HepG2 (cell line): ENCODE measurements around the gene DCPS. TPM values are rescaled to one million over a fixed set of nuclear protein-coding genes. Genes with fewer than 3 reads are reported as not detected.

Source experiments
- ATAC-seq: fragments of 200-7000 bp; cut with Tn5 transposase; 3 replicates; pipeline ENCODE4 v1.9.1; 2020; ENCODE audit warnings: mild to moderate bottlenecking, moderate library complexity
- Bru-seq: library from RNA; stranded (reverse); fragments of 400-500 nt; gene quantifications from one replicate; lab custom pipeline; 2021; lab: Mats Ljungman, UMichigan
- BruChase-seq, 2 experiments: library from RNA; stranded (reverse); fragments of 400-500 nt; gene quantifications; one replicate each; lab custom pipeline; 2021; lab: Mats Ljungman, UMichigan
- BruUV-seq: library from RNA; stranded (reverse); fragments of 400-500 nt; replicated peaks from 2 replicates; lab custom pipeline; 2021; lab: Mats Ljungman, UMichigan
- CTCF ChIA-PET: fragments of 300-600 bp; formaldehyde crosslinking; extraction: SDS; loops from one replicate; lab custom pipeline; 2021; ENCODE audit warnings: low total read pairs, inconsistent platforms, low intra/inter-chr PET ratio; lab: Yijun Ruan, JAX
- POLR2A ChIA-PET: fragments of 350-600 bp; sonication (Branson Sonifier 250); formaldehyde crosslinking; loops from one replicate; lab custom pipeline; 2020; ENCODE audit warnings: antibody characterized with exemption, inconsistent platforms; lab: Yijun Ruan, JAX
- DNase-seq: peaks from one replicate; pipeline ENCODE4 v3.0.0-alpha.2; 2015; ENCODE audit warnings: low spot score
- FAIRE-seq: peaks from 3 replicates; lab custom pipeline; 2011; peaks lifted over from hg19 to GRCh38; lab: Jason Lieb, UNC
- H2AFZ ChIP-seq: one replicate; pipeline ENCODE4 v1.6.1; 2011; ENCODE audit warnings: low read length, inconsistent platforms
- H3K27ac ChIP-seq: fragments of 300-600 bp; 3 replicates; pipeline ENCODE4 v1.8.0; 2011; ENCODE audit warnings: mixed run types, mild to moderate bottlenecking, mixed read lengths, low read length, inconsistent platforms; ENCODE audit not compliant: insufficient read depth; ENCODE audit errors: extremely low read length
- H3K27me3 ChIP-seq, 2 experiments: fragments of 200-600 bp in 1 of 2; 2 replicates in 1 of 2; 3 replicates in 1 of 2; pipeline versions ENCODE4 v1.6.0 to v1.8.0; 2011; ENCODE audit warnings: low read length in 2 of 2, mild to moderate bottlenecking in 2 of 2, moderate library complexity in 2 of 2, inconsistent platforms in 1 of 2; ENCODE audit not compliant: insufficient read depth in 2 of 2, control insufficient read depth in 1 of 2
- H3K36me3 ChIP-seq, 2 experiments: fragments of 200-600 bp in 1 of 2; replicated peaks in 1 of 2; 2 replicates in 1 of 2; 3 replicates in 1 of 2; pipeline versions ENCODE4 v1.5.1 to v1.8.0; 2011; ENCODE audit warnings: low read length in 2 of 2, inconsistent platforms in 1 of 2; ENCODE audit not compliant: insufficient read depth in 2 of 2, control insufficient read depth in 1 of 2
- H3K4me1 ChIP-seq: 2 replicates; pipeline ENCODE4 v1.5.1; 2012; ENCODE audit warnings: low read length, inconsistent platforms; ENCODE audit not compliant: insufficient read depth
- H3K4me2 ChIP-seq: 2 replicates; pipeline ENCODE4 v1.6.0; 2011; ENCODE audit warnings: low read depth, low read length, inconsistent platforms
- H3K4me3 ChIP-seq, 3 experiments: fragments of 200-600 bp in 1 of 3; sonication (generic), shearing (Covaris generic) in 1 of 3; replicated peaks in 1 of 3; 2 replicates each; pipeline ENCODE4 v1.5.1; 2011 to 2016; ENCODE audit warnings: low read length in 3 of 3, inconsistent platforms in 2 of 3, low read depth in 2 of 3, mild to moderate bottlenecking in 2 of 3, control low read depth in 1 of 3, mixed read lengths in 1 of 3; ENCODE audit not compliant: insufficient read depth in 1 of 3
- H3K79me2 ChIP-seq: one replicate; pipeline ENCODE4 v1.6.1; 2011; ENCODE audit warnings: low read length, inconsistent platforms; ENCODE audit not compliant: insufficient read depth
- H3K9ac ChIP-seq: 2 replicates; pipeline ENCODE4 v1.6.0; 2011; ENCODE audit warnings: mild to moderate bottlenecking, low read depth, low read length, inconsistent platforms; ENCODE audit not compliant: insufficient read depth
- H3K9me3 ChIP-seq: 2 replicates; pipeline ENCODE4 v1.5.1; 2012; ENCODE audit warnings: mild to moderate bottlenecking, low read length
- H4K20me1 ChIP-seq: 2 replicates; pipeline ENCODE4 v1.6.0; 2011; ENCODE audit warnings: inconsistent platforms, mild to moderate bottlenecking, low read length, moderate library complexity; ENCODE audit not compliant: insufficient read depth
- CBX5 ChIP-seq: sonication (generic); formaldehyde crosslinking; IDR thresholded peaks from 2 replicates; pipeline ENCODE4 v1.4.0; 2020; ENCODE audit warnings: missing genetic modification reagents, borderline replicate concordance
- CERS6 ChIP-seq: sonication (generic); formaldehyde crosslinking; IDR thresholded peaks from 2 replicates; pipeline ENCODE4 v1.5.0; 2020; ENCODE audit warnings: missing genetic modification reagents
- E2F1 ChIP-seq: sonication (generic); formaldehyde crosslinking; IDR thresholded peaks from 2 replicates; pipeline ENCODE4 v1.5.0; 2020; ENCODE audit warnings: missing genetic modification reagents
- HOXA9 ChIP-seq: sonication (generic); formaldehyde crosslinking; IDR thresholded peaks from 2 replicates; pipeline ENCODE4 v1.8.1; 2022; ENCODE audit warnings: missing genetic modification reagents, mild to moderate bottlenecking, moderate library complexity, borderline replicate concordance
- ZMYM2 ChIP-seq: sonication (generic); formaldehyde crosslinking; IDR thresholded peaks from 2 replicates; pipeline ENCODE4 v1.8.0; 2022; ENCODE audit warnings: mild to moderate bottlenecking, missing genetic modification reagents
- ZNF276 ChIP-seq: sonication (generic); formaldehyde crosslinking; IDR thresholded peaks from 2 replicates; pipeline ENCODE4 v1.4.0; 2020; ENCODE audit warnings: mild to moderate bottlenecking, low read depth, missing genetic modification reagents
- ZNF44 ChIP-seq: sonication (generic); formaldehyde crosslinking; IDR thresholded peaks from 2 replicates; pipeline ENCODE4 v1.5.1; 2020; ENCODE audit warnings: mild to moderate bottlenecking, missing genetic modification reagents
- ZNF670 ChIP-seq: sonication (generic); formaldehyde crosslinking; IDR thresholded peaks from 2 replicates; pipeline ENCODE4 v1.8.0; 2022; ENCODE audit warnings: mild to moderate bottlenecking, missing genetic modification reagents, borderline replicate concordance
- WGBS: methylation state at CpG from one replicate; pipeline ENCODE4 v1.1.6; 2017; ENCODE audit warnings: low lambda C conversion rate; 5-methylcytosine and 5-hydroxymethylcytosine counted together
- in situ Hi-C: cut with HindIII; loops from 2 replicates; pipeline ENCODE4 v1.10.0; 2017; ENCODE audit warnings: low pct_unique_long_range_greater_than_20kb; ENCODE audit not compliant: extremely low pct_ligation_motif_present
- intact Hi-C: fragments of 100-400 bp; cut with micrococcal nuclease; formaldehyde crosslinking; loops from one replicate; pipeline ENCODE4 v1.10.0; 2022; ENCODE audit not compliant: unreplicated experiment
- long read RNA-seq, 2 experiments: library from RNA in 1 of 2; library from polyadenylated mRNA in 1 of 2; stranded (forward) in 1 of 2; unstranded in 1 of 2; transcript quantifications; one replicate each; pipeline ENCODE4 v2.0.0, GENCODE V29; 2019 to 2022
- polyA minus RNA-seq, 3 experiments: library from RNA; depleted of rRNA, polyadenylated mRNA; stranded (reverse); fragments of >200 nt; gene quantifications; 2 replicates each; pipeline ENCODE4 v1.2.3, GENCODE V29; 2011; ENCODE audit warnings: low replicate concordance in 1 of 3
- polyA plus RNA-seq, 8 experiments: library from polyadenylated mRNA; depleted of rRNA in 3 of 8; stranded (reverse) in 7 of 8; unstranded in 1 of 8; fragments of >200 nt; fragmentation: Illumina TruSeq in 4 of 8; extraction: Trizol in 4 of 8; gene quantifications; 2 replicates each; pipeline versions ENCODE4 v1.2.1 to v1.2.3, GENCODE V29; 2011 to 2016; ENCODE audit warnings: low read depth in 4 of 8, missing spikeins in 1 of 8, mixed read lengths in 1 of 8; ENCODE audit not compliant: insufficient read depth in 1 of 8
- total RNA-seq, 5 experiments: library from RNA; depleted of rRNA; stranded (reverse); fragments of >200 nt; fragmentation: Illumina TruSeq; extraction: Trizol; gene quantifications; 2 replicates each; pipeline ENCODE4 v1.2.3, GENCODE V29; 2016; ENCODE audit warnings: low read depth in 1 of 5
- TF ChIP-seq, protein P1 (sequence below): sonication (generic); formaldehyde crosslinking; IDR thresholded peaks from 2 replicates; pipeline ENCODE4 v1.8.0; 2022; ENCODE audit warnings: mild to moderate bottlenecking, missing genetic modification reagents, moderate library complexity

Gene DCPS, protein sequence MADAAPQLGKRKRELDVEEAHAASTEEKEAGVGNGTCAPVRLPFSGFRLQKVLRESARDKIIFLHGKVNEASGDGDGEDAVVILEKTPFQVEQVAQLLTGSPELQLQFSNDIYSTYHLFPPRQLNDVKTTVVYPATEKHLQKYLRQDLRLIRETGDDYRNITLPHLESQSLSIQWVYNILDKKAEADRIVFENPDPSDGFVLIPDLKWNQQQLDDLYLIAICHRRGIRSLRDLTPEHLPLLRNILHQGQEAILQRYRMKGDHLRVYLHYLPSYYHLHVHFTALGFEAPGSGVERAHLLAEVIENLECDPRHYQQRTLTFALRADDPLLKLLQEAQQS
- total RNA-seq (2016; rRNA removed; fragmentation: Illumina TruSeq; extraction: Trizol): 21.9 and 24.1 TPM in 2 replicates
- total RNA-seq (2016; cell fraction: cytosol; rRNA removed; fragmentation: Illumina TruSeq; extraction: Trizol; ENCODE audit: low read depth): 4.3 and 4.6 TPM in 2 replicates
- 20.7 and 23.2 TPM in 2 replicates for total RNA-seq (2016; cell fraction: insoluble cytoplasmic fraction; rRNA removed; fragmentation: Illumina TruSeq; extraction: Trizol)
- 6.0 and 8.2 TPM in 2 replicates for total RNA-seq (2016; cell fraction: membrane; rRNA removed; fragmentation: Illumina TruSeq; extraction: Trizol)
- 10.8 and 11.7 TPM in 2 replicates for total RNA-seq (2016; cell fraction: nucleus; rRNA removed; fragmentation: Illumina TruSeq; extraction: Trizol)
- 20.7 and 22.5 TPM in 2 replicates for polyA plus RNA-seq (2011; rRNA removed)
- polyA plus RNA-seq (2011; cell fraction: cytosol; rRNA removed): 25.0 and 33.9 TPM in 2 replicates
- polyA plus RNA-seq (2011; cell fraction: nucleus; rRNA removed): 11.1 and 11.9 TPM in 2 replicates
- 12.9 and 13.5 TPM in 2 replicates for polyA plus RNA-seq (2012)
- 4.1 and 4.3 TPM in 2 replicates for polyA plus RNA-seq (2016; cell fraction: cytosol; fragmentation: Illumina TruSeq; extraction: Trizol; ENCODE audit: low read depth)
- 29.3 and 35.5 TPM in 2 replicates for polyA plus RNA-seq (2016; cell fraction: insoluble cytoplasmic fraction; fragmentation: Illumina TruSeq; extraction: Trizol; ENCODE audit: low read depth)
- polyA plus RNA-seq (2016; cell fraction: membrane; fragmentation: Illumina TruSeq; extraction: Trizol; ENCODE audit: low read depth): 5.8 and 6.4 TPM in 2 replicates
- 15.1 and 15.2 TPM in 2 replicates for polyA plus RNA-seq (2016; cell fraction: nucleus; fragmentation: Illumina TruSeq; extraction: Trizol; ENCODE audit: insufficient read depth, low read depth)
- polyA minus RNA-seq (2011; rRNA and poly(A)+ RNA removed; ENCODE audit: low replicate concordance): 16.9 and 47.3 TPM in 2 replicates
- 5.5 and 10.6 TPM in 2 replicates for polyA minus RNA-seq (2011; cell fraction: cytosol; rRNA and poly(A)+ RNA removed)
- 7.1 and 7.6 TPM in 2 replicates for polyA minus RNA-seq (2011; cell fraction: nucleus; rRNA and poly(A)+ RNA removed)
- Bru-seq, nascent RNA: percentile 51 among the genes with signal in this experiment
- BruChase-seq, experiment 1, labeled RNA remaining after a 6-hour chase: percentile 55 among the genes with signal in this experiment
- BruChase-seq, experiment 2, labeled RNA remaining after a 2-hour chase: percentile 52 among the genes with signal in this experiment
- long read RNA-seq, experiment 1, transcript DCPS-201 (6 exons, 1,479 nt): major isoform, 25 of 27 reads
- long read RNA-seq, experiment 1, partial matches to known transcripts: 2 of 27 reads
- long read RNA-seq, experiment 1, other reads (novel, unspliced or antisense): 0 of 27 reads
- long read RNA-seq, experiment 2, transcript DCPS-201 (6 exons, 1,479 nt): major isoform, 33 of 39 reads
- long read RNA-seq, experiment 2, partial matches to known transcripts: 0 of 39 reads
- long read RNA-seq, experiment 2, other reads (novel, unspliced or antisense): 6 of 39 reads

GRCh38 chr11:126303623-126304456 is at the start of gene DCPS:
DCPS (plus strand) TSS chr11:126304060; CDS start chr11:126304081, 21 bp downstream.
- H3K9ac ChIP-seq: peak within 1 kb of the TSS; percentile 96
- H3K79me2 ChIP-seq: no peaks in the 10 kb centered on the region
- intact Hi-C loops (loop anchor here (1.0 kb wide), 1 partner anchor 21 kb away; the partner anchor contains the start of gene TIRAP), in situ Hi-C loops (loop anchor here (10.0 kb wide), 1 partner anchor 171 kb away; no protein-coding TSS in a partner anchor)
- H4K20me1 ChIP-seq: no peaks in the 10 kb centered on the region
- H3K36me3 ChIP-seq: no peaks in the 10 kb centered on the region; a peak in 1 of 5 replicates
- H3K27me3 ChIP-seq: no peaks in the 10 kb centered on the region
- ATAC-seq: peak; percentile 99
- peak within 1 kb of the TSS; percentile 72 to 88 (median 78) for H3K4me3 ChIP-seq
- peak within 1 kb of the TSS; percentile 80 for H2AFZ ChIP-seq
- ChIA-PET POLR2A (interaction anchor here (0.9 to 1.8 kb wide), 13 partner anchors 9 to 379 kb away, joined by 3 to 24 read pairs (median 4); partner anchors contain the start of genes ST3GAL4 and TIRAP), CTCF (no interaction called here)
- H3K9me3 ChIP-seq: no peaks in the 10 kb centered on the region
- H3K4me2 ChIP-seq: peak within 1 kb of the TSS; percentile 90
- FAIRE-seq: peak; percentile 54
- H3K27ac ChIP-seq: peak within 1 kb of the TSS; percentile 86
- BruUV-seq: no TSS peak
- DNase-seq: peak; percentile 75
- H3K4me1 ChIP-seq: peaks cover 20% of the 10 kb centered on the region
- 3% methylated on average over 35 of the region's 61 CpGs for WGBS
- TF ChIP-seq E2F1 (CRISPR knock-in tag) (peak; percentile 45; the same call in 1 of the 2 replicates), ZMYM2 (no peak), CERS6 (CRISPR knock-in tag) (peak; percentile 81; the same call in 1 of the 2 replicates), ZNF276 (CRISPR knock-in tag) (peak; percentile 93), ZNF44 (CRISPR knock-in tag) (peak; percentile 81; the same call in 1 of the 2 replicates), HOXA9 (CRISPR knock-in tag) (peak; percentile 86), CBX5 (CRISPR knock-in tag) (peak; percentile 90), ZNF670 (CRISPR knock-in tag) (peak; percentile 78; the same call in 1 of the 2 replicates)
- TF ChIP-seq, protein P1, sequence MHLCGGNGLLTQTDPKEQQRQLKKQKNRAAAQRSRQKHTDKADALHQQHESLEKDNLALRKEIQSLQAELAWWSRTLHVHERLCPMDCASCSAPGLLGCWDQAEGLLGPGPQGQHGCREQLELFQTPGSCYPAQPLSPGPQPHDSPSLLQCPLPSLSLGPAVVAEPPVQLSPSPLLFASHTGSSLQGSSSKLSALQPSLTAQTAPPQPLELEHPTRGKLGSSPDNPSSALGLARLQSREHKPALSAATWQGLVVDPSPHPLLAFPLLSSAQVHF (CRISPR knock-in tag): peak; percentile 88
